GM12801 (cell line): ENCODE measurements around the gene KCNJ10.

Experiments used
- CTCF ChIP-seq: IDR thresholded peaks from one replicate; pipeline ENCODE4 v1.5.1; 2011; ENCODE audit warnings: control low read depth; ENCODE audit not compliant: insufficient read length; ENCODE audit errors: extremely low read depth

Gene KCNJ10

GRCh38 chr1:160084771-160085321 is 14.9 kb upstream of the KCNJ10 start:
- TF ChIP-seq CTCF, result no peak

DNA sequence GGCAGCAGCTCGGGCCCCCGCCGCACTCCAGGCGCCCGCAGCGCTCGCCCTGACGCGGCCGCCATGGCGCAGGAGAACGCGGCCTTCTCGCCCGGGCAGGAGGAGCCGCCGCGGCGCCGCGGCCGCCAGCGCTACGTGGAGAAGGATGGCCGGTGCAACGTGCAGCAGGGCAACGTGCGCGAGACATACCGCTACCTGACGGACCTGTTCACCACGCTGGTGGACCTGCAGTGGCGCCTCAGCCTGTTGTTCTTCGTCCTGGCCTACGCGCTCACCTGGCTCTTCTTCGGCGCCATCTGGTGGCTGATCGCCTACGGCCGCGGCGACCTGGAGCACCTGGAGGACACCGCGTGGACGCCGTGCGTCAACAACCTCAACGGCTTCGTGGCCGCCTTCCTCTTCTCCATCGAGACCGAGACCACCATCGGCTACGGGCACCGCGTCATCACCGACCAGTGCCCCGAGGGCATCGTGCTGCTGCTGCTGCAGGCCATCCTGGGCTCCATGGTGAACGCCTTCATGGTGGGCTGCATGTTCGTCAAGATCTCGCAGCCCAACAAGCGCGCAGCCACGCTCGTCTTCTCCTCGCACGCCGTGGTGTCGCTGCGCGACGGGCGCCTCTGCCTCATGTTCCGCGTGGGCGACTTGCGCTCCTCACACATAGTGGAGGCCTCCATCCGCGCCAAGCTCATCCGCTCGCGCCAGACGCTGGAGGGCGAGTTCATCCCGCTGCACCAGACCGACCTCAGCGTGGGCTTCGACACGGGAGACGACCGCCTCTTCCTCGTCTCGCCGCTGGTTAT is 14.2 kb upstream of the KCNJ10 start:
- TF ChIP-seq CTCF, result no peak

DNA sequence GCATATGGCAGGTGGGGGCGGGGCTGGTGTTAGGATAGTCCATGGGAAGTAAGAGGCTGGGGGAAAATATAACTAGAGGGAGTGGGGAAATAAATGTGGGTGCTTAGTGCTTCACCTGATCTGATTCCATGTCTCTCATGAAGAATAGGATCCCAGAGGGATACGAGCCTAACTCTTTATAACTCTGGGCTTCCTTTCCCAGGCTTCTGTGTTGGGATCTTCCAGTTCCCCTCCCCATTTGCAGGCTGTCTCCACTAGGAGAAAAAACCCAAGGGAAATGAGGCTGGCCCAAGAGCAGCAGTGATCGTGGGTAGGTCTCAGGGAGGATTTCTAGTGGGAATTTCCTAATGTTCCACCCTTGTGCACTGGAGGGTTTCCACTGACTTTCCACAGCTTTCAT is 13.0 kb upstream of the KCNJ10 start:
- TF ChIP-seq CTCF, result no peak

GRCh38 chr1:160082487-160082886 is 12.5 kb upstream of the KCNJ10 start:
- no peak for TF ChIP-seq CTCF

GRCh38 chr1:160081261-160081936 is 11.4 kb upstream of the KCNJ10 start, which contains the start of gene KCNJ9:
KCNJ9 (plus strand) TSS chr1:160081538; CDS start chr1:160084031, 2,493 bp downstream.
- no peak for TF ChIP-seq CTCF

- TF ChIP-seq CTCF, result no peak
Measured at GRCh38 chr1:160080381-160081100, 10.6 kb upstream of the KCNJ10 start.

GRCh38 chr1:160079448-160079847 is 9.5 kb upstream of the KCNJ10 start:
- no peak for TF ChIP-seq CTCF
